HPDE6-E6E7 (cell line): ENCODE data around the gene FSIP1.

ENCODE experiments used
- DNase-seq: peaks from one replicate; pipeline ENCODE4 v3.0.0; 2011; ENCODE audit warnings: missing footprints; ENCODE audit errors: extremely low spot score

Gene FSIP1

DNA sequence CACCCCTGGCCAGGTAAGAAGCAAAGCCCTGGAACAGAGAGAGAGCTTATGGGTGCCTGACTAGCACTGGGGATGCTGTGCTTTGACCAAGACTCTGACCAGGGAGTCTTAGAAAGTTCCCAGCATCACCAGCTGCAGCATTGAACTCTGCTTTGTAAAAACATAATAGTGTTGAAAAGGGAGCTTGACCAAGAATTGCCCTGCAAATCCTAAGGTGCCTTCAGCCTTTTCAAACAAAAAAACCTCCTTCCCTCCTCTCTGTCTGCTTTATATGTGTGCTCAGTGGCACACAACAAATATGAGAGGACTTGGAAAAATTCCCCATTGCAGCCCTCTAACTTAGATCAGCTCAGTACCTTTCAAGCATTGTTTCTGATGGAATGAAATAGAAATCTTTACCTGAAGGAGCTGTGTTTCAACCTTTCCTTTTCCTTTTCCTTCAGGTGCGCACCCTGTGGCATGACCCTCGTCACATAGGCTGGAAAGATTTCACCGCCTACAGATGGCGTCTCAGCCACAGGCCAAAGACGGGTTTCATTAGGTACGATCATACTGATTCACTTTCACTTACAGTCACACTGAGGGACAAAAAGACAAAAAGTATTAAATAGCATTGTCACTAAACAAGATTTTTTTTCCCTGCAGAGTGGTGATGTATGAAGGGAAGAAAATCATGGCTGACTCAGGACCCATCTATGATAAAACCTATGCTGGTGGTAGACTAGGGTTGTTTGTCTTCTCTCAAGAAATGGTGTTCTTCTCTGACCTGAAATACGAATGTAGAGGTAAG, 188.8 kb downstream of the FSIP1 start:
- no peak for DNase-seq

DNA sequence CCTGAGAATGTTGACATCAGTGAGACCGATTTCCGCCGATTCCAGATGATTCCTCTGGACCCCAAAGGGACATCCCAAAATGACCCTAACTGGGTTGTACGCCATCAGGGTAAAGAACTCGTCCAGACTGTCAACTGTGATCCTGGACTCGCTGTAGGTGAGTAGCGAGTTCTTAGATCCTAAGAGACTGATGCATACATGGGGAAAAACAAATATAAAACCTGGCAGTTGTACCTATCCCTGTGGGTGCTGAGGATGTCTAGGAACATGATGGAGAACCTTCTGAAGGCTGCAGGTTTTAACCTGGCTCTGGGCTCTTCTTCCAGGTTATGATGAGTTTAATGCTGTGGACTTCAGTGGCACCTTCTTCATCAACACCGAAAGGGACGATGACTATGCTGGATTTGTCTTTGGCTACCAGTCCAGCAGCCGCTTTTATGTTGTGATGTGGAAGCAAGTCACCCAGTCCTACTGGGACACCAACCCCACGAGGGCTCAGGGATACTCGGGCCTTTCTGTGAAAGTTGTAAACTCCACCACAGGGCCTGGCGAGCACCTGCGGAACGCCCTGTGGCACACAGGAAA, 189.5 kb downstream of the FSIP1 start:
- no peak for DNase-seq

DNA sequence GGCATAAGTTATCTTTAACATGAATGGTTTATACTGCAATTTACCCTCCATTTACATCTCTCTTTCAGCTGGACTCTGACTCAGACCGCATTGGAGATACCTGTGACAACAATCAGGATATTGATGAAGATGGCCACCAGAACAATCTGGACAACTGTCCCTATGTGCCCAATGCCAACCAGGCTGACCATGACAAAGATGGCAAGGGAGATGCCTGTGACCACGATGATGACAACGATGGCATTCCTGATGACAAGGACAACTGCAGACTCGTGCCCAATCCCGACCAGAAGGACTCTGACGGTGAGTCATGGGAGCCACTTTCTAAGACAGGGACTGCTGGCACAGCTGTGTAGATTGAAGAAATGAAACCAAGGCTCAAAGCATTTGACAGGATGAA, 190.1 kb downstream of the FSIP1 start:
- DNase-seq, result no peak

DNA sequence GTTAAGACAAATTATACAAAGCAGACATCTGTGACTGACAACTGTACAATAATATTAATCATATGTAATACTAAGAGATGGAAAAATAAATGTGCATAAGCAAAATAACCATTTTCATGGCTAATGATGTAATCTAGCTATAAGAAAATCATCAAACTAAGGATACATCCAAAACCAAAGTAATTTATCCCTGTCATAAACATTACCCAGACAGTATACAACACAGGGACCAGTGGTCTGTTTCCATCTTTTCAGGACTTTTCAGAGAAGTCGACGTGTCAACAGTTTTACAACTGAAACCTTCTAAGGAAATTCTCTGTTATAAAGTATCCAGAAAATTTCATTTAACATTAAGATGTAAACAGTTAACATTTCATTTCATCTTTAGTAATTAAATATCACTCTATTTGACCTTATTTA, 190.7 kb downstream of the FSIP1 start:
- DNase-seq, result no peak

GRCh38 chr15:39591141-39591895, 191.3 kb downstream of the FSIP1 start:
- DNase-seq, result no peak

- DNase-seq, result no peak
Measured at GRCh38 chr15:39589815-39590644, 192.6 kb downstream of the FSIP1 start.

DNA sequence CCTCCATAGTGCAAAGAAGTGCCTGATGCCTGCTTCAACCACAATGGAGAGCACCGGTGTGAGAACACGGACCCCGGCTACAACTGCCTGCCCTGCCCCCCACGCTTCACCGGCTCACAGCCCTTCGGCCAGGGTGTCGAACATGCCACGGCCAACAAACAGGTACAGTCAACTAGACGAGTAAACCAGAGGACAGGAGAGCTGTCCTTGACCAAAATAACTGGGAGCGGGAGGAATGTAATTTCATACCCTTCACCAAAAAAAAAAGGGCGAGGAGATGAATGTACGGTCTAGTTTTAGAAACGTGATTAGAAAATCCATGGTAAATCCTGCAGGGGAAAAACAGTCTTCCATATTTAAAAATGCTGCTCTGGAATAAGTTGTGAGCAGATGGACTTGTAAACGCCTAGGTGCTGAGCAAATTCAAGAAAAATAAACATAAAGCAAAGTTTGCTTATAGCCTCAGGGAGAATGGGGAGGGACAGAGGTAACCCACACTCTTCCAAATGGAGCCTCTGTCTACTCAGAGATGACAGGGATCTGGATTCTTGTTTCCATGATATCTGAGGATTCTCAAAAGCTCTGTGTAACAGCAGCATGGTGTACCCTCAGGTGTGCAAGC, 193.3 kb downstream of the FSIP1 start:
- DNase-seq, result no peak

DNA sequence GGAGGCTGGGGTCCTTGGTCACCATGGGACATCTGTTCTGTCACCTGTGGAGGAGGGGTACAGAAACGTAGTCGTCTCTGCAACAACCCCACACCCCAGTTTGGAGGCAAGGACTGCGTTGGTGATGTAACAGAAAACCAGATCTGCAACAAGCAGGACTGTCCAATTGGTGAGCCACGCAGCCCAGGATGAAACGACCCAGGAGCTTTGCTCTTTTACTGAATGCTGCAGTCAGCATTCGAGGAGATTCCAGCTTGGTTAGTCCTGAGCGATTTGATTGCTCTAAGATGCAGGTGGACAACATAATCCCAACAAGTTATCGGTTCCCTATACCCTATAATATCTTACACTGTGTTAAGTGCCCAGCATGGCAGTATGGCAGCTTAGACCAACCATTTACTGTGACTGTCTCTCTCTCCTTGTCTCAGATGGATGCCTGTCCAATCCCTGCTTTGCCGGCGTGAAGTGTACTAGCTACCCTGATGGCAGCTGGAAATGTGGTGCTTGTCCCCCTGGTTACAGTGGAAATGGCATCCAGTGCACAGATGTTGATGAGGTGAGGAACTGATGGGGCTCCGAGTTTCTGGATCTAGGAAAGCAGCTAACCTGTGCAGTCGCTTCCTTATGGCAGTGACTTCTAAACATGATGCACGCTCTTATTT, 194.0 kb downstream of the FSIP1 start:
- no peak for DNase-seq

DNA sequence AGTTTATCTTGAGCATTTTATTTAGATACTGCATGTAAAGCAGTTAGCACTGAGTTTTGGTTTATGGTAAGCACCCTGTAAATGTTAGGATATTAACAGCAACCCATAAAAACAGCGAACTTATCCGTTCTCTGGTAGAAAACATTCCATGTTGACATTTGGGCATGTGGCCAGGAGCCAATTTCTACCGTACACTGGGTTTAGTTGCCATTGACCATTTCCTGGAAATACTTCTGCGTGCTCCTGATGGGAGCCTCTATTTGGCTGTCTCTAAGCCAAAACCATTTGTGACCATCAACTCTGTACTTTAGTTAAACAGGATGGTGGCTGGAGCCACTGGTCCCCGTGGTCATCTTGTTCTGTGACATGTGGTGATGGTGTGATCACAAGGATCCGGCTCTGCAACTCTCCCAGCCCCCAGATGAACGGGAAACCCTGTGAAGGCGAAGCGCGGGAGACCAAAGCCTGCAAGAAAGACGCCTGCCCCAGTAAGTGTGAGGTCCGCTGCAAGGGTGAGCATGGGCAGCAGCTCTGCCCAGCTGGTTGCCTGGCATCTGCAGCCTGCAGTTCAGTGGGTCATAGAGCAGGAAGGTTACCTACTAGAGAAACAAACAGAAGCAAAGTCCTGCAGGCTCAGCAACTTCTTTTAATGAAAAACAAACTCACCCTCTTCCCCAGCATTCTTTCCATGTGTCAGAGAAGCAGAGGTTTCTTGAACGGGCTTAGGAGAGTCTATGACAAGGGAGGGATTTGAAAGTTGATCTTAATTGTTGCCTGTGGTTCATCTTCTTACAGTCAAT, 194.7 kb downstream of the FSIP1 start:
- DNase-seq, result no peak

GRCh38 chr15:39587096-39587721, 195.4 kb downstream of the FSIP1 start:
- no peak for DNase-seq

- DNase-seq, result no peak
Measured at GRCh38 chr15:39586387-39587095, 196.1 kb downstream of the FSIP1 start.

DNA sequence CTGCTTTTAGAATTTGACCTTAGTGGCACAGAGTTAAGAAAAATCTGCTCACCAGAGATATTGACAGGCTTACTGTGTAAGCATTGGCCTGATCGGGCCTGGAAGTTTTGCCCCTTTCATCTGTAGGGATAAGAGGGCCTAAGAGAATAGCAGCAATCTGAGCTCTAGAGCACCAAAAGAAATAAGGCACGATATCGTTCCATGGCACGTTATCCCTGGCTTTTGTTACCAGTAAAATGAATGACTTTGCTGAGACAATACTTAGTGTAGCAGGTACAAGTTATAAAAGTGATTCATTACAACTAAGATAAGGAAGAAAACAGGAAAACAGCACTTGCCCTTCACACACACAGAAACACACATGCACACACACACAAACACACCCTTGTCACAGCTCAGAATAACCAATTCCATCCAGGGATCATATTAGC, 196.8 kb downstream of the FSIP1 start:
- DNase-seq, result no peak

DNA sequence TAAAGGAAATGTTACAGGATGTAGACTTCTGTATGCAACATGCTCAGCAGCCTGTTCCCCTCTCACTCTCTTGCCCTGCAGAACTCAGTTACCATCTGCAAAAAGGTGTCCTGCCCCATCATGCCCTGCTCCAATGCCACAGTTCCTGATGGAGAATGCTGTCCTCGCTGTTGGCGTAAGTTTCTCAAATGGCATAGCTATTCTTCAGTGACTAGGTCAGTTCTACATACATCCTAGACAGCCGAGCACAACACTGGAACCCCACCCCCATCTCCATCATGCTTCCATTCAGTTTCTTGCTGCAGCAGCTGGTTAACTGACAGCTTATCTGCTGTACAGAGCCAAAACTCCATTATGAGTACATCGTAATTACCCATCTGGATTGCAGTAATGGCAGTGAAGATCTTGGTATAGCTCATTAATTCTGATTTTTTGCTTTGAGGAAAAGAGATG, 197.2 kb downstream of the FSIP1 start:
- DNase-seq, result no peak

DNA sequence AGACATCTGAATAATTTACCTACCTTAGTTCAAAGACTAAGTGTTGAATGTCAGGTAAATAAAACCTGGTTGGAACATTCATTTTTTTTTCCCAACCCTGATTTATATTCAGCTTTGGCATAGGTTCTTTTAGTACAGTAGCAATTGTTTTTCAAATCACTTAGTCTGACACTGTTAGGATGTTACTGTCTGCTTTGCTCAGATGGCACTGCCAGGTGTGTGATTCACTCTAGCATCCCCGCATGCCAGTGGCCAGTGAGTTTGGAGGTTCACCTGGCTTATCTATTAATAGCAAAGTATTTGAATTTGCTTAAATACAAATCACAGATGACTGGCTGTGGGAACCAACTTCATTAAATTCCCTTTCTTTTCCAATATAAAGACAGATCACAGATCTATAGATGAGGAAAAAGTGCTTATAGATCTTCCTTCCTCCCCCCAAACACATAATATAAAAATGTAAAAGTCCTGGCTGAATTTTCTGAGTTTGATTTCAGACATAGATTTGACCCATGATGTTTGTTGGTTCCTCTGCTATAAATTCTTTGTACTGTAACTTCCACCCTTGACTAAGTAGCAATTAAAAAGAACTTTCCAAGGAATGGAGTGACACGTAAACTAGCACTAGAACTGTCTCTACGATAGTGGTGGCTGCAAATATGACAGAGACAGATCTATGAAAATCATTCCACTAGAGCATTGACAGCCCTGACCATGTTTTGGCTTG, 197.8 kb downstream of the FSIP1 start:
- no peak for DNase-seq

GRCh38 chr15:39584266-39584659, 198.4 kb downstream of the FSIP1 start:
- DNase-seq, result no peak

DNA sequence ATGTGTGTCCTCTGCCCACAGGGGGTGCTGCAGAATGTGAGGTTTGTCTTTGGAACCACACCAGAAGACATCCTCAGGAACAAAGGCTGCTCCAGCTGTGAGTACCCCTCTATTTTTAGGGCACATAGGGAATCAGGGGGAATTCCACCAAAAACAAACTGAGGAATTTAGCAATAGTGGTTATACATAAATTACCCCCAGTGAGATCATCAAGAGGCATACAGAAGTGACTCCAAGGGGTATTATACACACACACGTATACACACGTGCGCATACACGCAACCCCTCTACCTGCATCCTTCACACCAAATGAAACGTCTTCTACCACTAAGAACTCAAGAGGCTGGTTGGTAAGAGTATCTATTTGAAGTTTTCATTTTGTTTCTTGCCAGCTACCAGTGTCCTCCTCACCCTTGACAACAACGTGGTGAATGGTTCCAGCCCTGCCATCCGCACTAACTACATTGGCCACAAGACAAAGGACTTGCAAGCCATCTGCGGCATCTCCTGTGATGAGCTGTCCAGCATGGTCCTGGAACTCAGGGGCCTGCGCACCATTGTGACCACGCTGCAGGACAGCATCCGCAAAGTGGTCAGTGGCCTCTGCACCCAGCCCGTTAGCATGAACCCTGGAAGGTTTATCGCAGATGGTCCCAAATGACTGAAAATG, 198.9 kb downstream of the FSIP1 start:
- DNase-seq, result no peak

DNA sequence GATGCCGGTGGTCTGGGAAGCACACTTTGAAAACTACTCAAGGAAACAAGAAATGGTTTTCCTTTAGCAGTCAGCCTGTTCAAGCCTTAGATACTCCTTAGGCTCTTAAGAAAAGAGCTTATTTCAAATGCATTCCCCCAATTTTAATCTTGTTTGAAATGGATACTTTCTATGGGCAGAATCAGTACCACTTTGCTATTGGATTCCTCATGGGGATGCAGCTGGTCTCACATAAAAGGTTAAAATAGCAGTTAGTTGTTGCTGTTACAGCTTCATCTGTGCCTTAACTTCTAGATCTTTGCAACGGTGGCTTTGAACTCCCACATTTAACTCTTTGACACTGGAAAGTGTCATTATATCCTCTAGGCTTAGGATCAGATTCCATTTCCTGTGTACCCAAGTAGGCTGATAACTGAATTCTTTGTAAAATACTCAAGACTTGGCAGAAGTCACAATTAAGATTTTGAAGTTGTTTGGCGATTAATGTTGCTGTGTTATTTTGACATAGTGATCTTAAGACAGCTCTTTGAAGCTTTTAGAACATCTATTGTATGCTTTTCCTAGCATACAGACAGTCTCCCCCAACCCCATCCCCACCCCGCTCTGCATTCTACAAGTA, 199.6 kb downstream of the FSIP1 start:
- DNase-seq, result no peak
